GM21825 (cell line): ENCODE data around the gene EVI2B.
"Not testable (repeated sequence)": the region's sequence is repeated elsewhere in the genome, so short reads cannot be mapped to it uniquely, and the experiment has no call there.

ENCODE experiments used
- ATAC-seq: cut with Tn5 transposase; IDR thresholded peaks from one replicate; pipeline ENCODE4 v1.9.1; 2021; ENCODE audit warnings: mild to moderate bottlenecking, moderate library complexity; ENCODE audit not compliant: unreplicated experiment

EVI2B gene

GRCh38 chr17:31310886-31311285 lies 3.0 kb downstream of the EVI2B start:
- ATAC-seq = no peak

- ATAC-seq = no peak
Measured at GRCh38 chr17:31310260-31310659, 3.6 kb downstream of the EVI2B start.

- ATAC-seq = no peak
Measured at GRCh38 chr17:31309556-31309955, 4.3 kb downstream of the EVI2B start.

GRCh38 chr17:31308372-31309334 lies 5.2 kb downstream of the EVI2B start:
- no peak for ATAC-seq

- no peak for ATAC-seq
Measured at GRCh38 chr17:31307640-31308039, 6.2 kb downstream of the EVI2B start.

GRCh38 chr17:31299624-31300023 lies 14.2 kb downstream of the EVI2B start:
- no peak for ATAC-seq

GRCh38 chr17:31297090-31297489 lies 16.8 kb downstream of the EVI2B start, which contains the start of gene OMG:
Gene OMG (minus strand): TSS chr17:31297239. CDS start chr17:31296331, 908 bp downstream.
- no peak for ATAC-seq

- ATAC-seq = no peak
Measured at GRCh38 chr17:31296142-31296541, 17.7 kb downstream of the EVI2B start.

GRCh38 chr17:31295489-31295871 lies 18.4 kb downstream of the EVI2B start:
- no peak for ATAC-seq

GRCh38 chr17:31294820-31295488 lies 18.9 kb downstream of the EVI2B start:
- no peak for ATAC-seq

- no peak for ATAC-seq
Measured at GRCh38 chr17:31294231-31294630, 19.6 kb downstream of the EVI2B start.

GRCh38 chr17:31293581-31293980 lies 20.3 kb downstream of the EVI2B start:
- ATAC-seq = no peak

- ATAC-seq = no peak
Measured at GRCh38 chr17:31291820-31292219, 22.0 kb downstream of the EVI2B start.

- no peak for ATAC-seq
Measured at GRCh38 chr17:31289790-31290189, 24.1 kb downstream of the EVI2B start.

GRCh38 chr17:31287932-31288331 lies 25.9 kb downstream of the EVI2B start:
- ATAC-seq = not testable (repeated sequence)

GRCh38 chr17:31286587-31286986 lies 27.3 kb downstream of the EVI2B start:
- no peak for ATAC-seq

GRCh38 chr17:31283841-31284240 lies 30.0 kb downstream of the EVI2B start:
- no peak for ATAC-seq

GRCh38 chr17:31281061-31281460 lies 32.8 kb downstream of the EVI2B start:
- ATAC-seq = no peak

- ATAC-seq = no peak
Measured at GRCh38 chr17:31279401-31279800, 34.5 kb downstream of the EVI2B start.

- ATAC-seq = no peak
Measured at GRCh38 chr17:31275116-31275515, 38.7 kb downstream of the EVI2B start.

- ATAC-seq = no peak
Measured at GRCh38 chr17:31274252-31274651, 39.6 kb downstream of the EVI2B start.

GRCh38 chr17:31273516-31273915 lies 40.3 kb downstream of the EVI2B start:
- no peak for ATAC-seq
